Activated CD4-positive, alpha-beta T cell treated with anti-CD3 and anti-CD28 coated beads, Interleukin-10, Interleukin-2, amounts not matched to agents 100 ng/mL and 50 ng/mL, durations not matched to agents 16 hours and 8 hours (primary cell): ENCODE results near the gene PROZ.
"Not testable (repeated sequence)": the region's sequence is repeated elsewhere in the genome, so short reads cannot be mapped to it uniquely, and the experiment has no call there.

Experiments used
- DNase-seq: peaks from one replicate; pipeline ENCODE4 v3.0.0-alpha.2; 2020

The PROZ gene

DNA sequence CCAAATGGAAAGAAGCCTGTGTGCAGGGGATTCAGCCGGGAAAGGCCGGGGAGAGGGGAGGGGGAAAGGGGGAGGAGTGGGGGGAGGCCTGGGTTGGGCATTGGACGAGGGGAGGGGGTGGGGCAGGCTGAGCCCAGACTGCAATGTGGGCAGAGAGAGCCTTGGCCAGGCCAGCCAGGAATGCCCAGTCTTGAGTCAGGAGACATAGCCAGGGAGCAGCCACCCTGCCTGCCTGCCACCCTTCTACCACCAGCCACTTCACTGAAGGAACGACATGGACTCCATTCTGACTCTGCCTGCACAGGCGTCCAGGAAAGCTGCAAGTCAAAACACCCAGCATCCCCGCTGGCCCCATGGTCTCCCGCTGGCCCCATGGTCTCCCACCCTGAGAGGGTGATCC lies 498 bp downstream of the PROZ start:
- no peak for DNase-seq

DNA sequence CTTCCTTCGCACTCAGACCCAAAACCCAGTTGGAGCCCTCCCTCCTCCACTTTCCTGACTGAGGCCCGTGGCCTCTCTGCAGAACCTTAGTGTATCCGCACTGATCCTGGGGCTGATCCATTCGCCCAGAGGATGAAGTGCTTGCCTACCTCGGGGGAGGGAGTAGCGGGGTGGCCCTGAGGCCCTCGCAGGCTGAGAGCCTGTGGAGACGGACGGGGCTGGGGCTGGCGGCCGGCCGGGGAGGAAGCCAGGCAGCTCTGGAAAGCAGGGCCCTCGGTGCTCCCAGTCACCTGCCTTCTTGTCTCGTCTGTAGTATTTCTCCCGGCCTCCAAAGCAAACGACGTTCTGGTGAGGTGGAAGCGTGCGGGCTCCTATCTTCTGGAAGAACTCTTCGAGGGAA lies 1.3 kb downstream of the PROZ start:
- DNase-seq: no peak

DNA sequence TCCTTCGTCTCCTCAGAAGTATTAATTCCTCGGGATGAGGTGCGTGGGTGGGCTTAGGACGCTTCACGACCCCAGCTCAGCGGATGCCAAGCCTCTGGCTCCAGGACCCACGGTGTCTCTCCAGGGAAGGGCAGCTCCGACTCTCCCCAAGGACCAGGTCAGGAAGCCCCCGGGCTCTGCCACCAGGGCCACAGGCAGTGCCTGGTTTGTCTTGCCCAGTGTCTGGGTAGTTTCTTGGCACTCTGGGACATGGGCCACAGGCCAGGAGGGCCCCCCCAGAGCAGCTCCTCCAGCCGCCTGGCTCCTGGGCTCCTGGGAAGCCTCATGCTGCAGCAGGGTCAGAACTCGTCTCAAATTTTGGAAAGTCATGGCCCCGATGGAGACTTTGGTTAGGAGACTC lies 2.5 kb downstream of the PROZ start:
- no peak for DNase-seq

DNA sequence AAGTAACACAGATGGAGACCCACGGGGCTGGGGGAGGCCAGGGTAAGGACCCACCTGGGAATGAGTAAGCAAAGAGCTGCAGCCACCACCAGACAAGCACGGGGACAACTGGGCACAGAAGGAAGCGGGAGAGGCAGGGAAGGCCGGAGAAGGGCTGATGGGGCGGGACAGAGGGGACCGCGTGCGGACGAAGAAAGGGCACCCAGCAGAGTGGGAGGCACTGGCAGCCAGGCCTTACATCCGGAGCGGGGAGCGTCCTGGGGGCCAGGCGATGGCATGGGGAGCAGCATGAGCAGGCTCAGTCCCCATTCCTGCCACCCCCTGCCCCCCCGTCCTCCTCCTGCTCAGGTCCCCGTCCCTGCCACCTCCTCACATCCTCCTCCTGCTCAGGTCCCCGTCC lies 3.0 kb downstream of the PROZ start:
- no peak for DNase-seq

DNA sequence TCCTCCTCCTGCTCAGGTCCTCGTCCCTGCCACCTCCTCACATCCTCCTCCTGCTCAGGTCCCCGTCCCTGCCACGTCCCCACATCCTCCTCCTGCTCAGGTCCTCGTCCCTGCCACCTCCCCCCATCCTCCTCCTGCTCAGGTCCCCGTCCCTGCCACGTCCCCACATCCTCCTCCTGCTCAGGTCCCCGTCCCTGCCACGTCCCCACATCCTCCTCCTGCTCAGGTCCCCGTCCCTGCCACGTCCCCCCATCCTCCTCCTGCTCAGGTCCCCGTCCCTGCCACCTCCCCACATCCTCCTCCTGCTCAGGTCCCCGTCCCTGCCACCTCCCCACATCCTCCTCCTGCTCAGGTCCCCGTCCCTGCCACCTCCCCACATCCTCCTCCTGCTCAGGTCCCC lies 3.5 kb downstream of the PROZ start:
- DNase-seq: not testable (repeated sequence)

DNA sequence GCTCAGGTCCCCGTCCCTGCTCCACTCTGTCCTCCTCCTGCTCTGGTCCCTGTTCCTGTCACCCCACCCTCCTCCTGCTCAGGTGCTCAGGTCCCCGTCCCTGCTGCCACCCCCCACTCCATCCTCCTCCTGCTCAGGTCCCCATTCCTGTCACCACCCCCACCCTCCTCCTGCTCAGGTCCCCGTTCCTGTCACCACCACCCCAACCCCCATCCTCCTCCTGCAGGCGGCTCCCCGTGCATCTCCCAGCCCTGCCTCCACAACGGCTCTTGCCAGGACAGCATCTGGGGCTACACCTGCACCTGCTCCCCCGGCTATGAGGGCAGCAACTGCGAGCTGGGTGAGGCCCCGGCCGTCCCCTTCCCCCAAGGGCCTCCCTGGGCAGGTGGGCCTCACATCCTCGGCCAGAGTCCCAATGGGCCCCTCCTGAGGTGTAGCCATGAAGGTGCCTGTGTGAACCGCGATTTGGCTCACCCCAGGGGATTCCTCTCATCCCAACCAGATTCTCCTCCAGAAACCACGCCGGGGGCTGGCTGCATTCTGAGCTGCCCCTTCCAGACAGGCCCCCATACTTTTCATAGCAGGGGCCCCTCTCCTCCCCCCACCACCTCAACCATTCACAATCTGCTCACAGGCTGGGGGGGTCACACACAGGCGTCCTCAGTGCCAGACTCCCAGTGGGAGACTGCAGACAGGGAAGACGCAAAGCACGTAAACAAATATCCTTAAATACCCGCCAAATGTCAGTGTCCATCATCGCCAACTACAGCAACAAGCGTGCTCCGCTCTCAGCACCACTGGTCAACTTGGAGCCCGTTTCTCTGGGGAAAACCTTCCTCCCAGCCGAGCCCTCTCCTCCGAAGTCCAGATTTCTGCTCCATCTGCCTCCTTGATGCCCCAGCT lies 4.6 kb downstream of the PROZ start:
- DNase-seq: no peak

DNA sequence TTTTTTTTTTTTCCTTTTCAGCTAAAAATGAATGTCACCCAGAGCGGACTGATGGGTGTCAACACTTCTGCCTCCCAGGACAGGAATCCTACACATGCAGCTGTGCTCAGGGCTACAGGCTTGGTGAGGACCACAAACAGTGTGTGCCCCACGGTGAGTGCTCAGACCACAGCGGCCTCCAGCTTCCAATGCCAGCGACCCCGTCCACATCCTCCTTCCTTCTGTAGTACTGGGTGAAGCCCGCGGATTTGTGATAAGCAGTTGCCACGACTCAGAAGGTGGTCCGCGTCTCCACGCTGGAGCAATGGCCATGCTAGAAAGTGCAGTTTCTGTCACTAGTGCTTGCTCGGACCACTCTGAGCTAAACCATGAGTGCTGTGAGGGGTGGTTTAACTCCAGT lies 6.0 kb downstream of the PROZ start:
- no peak for DNase-seq

DNA sequence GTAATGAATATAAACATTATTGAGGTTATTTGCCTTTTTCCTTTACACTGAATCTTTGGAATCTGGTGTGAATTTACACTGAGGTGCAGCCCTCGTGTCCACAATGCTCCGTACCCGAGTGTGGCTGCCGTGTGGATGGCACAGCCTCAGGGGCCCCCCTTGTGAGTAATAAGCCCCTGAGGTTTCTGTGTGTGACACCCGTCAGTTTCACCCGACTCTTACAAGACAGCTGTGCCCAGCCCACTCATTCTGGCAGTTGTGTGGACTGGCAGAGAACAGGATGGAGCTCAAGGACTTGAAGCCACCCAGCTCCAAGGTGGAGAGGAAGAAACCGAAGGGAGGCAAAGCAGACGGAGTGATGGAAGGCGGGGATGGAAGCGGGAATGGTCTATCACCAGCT lies 7.8 kb downstream of the PROZ start:
- no peak for DNase-seq

DNA sequence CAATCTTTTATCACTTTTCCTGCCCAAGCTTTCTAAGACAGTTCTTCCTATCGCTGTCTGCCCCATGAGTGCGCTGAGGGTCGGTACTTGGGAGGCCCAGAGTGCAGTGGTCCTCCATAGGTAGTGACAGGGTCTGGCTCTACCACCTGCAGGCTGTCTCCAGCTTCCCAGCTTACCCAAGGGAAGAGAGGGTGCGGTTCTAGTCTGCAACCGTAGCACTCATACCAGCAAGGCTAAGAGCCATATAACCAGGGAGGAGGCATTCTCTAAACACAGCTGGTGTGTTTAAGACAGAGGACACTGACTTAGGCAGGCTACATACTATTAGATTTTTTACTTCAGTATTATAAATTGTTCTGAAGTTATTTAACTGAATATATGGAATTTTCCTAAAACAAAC lies 8.2 kb downstream of the PROZ start:
- DNase-seq: no peak

DNA sequence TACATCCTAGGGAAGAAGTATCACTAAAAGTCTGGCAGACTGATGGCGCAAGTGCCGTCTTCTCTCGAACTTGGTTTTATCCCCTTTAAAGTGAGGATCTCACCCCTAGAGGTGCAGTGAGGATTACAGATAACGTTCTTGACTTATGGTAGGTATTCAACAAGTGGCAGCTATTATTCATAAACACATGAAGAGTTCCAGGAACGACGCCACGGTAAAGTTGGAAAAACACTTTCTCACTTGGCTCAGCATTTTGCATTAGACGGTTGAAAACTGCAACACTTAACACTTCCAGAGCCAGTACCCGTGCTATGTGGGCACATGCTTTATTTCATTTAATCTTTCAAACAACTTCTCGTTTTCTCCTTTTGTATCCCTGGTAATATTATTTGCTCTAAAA lies 8.7 kb downstream of the PROZ start:
- DNase-seq: no peak

DNA sequence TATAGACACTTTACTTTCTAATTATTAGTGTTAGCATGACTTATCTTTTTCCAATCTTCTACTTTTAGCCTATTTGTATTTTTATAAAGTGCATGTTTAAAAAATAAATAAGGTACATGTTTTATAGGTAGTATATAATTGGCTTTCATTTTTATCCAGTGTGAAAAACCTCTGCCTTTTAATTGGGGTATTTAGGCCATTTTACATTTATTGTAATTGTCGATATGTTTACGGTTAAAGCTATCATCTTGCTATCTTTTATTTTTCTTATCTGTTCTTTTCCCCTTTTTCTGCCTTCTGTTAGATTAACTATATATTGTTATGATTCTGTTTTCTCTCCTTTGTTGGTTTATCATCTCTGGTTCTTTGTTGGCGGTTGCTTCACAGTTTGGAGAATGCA lies 9.1 kb downstream of the PROZ start:
- no peak for DNase-seq

DNA sequence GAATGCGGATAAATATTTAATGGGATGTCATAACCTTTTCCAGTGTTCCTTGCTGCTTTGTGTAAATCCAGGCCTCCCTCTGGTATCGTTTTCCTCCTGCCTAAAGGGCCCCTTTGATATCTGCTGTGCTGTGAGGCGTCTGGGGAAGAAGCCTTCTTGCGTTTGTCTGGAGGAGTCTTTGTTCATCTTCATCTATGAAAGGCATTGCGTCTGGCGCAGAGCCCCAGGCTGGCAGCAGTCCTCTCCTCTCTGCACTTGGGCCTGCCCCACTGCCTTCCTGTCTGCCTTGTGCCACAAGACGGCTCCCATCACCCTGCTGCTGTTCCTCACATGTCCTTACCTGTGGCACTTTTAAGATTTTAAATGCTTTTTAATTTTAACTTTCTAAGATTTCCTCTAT lies 9.8 kb downstream of the PROZ start:
- no peak for DNase-seq

DNA sequence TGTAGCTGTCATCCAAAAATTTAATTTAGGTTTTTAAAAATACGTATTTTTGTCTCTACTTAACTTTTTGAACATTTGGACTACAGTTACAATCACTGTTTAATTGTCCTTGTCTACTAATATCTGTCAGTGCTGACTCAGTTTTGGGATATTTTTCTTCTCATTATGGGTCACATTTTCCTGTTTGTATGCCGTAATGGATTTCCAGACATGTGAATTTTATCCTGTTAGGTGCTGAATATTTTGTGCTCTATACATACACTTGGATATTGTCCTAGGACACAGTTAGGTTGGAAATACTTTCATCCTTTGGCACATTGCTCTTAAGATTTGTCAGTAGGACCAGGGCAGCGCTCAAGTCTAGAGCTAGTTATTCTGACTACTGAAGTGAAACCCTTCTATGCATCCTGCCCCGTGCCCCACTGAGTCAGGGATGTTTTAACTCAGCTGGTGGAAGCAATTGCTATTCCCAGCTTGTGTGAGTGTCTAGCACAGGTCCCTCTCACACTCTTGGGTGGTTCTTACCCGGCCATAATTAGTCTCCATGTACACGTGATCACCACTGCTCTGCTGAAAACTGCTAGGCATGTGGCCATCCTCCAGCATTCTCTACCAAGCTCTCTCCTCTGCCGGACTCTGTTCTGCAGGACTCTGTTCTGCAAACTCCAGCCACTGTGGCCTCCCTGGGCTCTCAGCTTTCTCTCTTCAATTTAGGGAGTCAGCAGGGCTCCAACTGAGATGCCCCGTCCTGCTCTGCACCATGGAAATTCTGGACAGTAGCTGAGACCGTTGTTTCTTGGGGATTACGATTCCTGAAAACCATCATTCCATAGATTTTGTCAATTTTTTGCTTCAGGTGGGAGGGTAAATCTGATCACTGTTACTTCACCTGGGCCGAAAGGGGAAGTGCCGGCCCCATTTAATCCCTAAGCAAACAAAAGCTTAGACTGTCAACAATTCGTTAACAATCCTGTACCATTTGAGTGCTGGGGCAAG lies 11.1 kb downstream of the PROZ start:
- no peak for DNase-seq

DNA sequence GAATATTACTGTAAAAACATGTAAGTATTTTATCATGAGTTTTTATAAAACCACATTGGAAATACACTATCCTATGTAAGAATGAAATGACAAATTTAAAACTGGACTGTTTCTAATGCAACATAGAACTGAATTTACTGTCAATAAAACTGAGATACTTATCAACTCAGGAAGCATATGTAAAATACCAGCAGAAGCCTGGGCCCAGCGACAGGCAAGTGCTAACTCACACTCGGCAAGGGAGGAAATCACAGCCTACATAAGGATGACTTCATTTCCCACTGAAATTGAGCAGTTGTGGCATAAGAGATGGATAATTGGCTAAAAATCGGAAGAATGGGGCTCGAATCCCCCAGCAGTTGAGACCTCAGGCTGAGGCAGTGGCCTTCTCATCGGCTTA lies 12.1 kb downstream of the PROZ start:
- no peak for DNase-seq

DNA sequence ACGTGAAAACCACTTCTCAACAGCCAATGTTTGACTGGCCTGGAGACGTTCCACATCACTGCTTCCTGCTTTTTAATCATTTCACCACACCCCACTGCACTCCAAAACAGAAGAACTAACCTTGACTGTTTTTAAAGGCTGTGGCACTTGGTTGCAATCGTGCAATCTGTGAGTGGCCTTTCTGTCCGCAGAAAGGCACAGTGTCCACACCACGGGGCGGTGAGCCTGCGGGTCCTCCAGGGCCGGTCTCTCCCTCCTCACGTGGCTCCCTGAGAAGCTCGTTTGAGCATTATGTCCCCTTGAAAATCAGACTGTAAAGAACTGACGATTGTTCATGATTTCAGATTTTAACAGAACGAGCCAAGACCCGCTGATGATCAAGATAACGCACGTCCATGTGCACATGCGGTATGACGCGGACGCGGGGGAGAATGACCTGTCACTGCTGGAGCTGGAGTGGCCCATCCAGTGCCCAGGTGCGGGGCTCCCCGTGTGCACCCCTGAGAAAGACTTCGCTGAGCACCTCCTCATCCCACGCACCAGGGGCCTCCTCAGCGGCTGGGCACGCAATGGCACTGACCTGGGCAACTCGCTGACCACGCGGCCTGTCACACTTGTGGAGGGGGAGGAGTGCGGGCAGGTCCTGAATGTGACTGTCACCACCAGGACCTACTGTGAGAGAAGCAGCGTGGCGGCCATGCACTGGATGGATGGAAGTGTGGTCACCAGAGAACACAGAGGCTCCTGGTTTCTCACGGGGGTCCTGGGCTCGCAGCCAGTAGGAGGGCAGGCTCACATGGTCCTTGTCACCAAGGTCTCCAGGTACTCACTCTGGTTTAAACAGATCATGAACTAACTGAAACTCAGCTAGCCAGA lies 13.0 kb downstream of the PROZ start:
- no peak for DNase-seq

DNA sequence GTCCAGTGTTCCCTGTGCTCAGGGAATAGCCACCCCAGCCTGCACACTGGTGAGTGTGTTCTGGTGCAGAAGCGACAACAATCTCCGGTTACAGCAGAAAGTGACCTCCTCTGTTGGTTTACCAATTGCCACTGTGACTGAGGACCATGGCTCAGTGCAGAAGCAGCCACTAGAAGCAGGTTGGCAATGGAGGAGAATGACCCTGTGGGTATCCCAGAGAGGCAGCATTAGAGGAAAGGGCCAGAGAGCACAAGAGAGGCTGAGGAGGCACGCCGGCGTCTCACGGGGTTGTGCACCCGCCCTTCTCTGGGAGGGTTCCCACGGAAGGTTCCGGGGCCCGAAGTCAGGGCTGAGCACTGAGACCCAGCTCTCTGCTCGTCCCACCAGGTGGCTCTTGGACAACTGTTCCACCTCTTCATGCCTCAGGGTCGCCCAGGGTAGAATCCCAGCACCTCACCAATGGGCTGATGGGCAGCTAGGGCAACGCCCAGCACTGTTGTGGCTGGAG lies 14.0 kb downstream of the PROZ start:
- DNase-seq: no peak

DNA sequence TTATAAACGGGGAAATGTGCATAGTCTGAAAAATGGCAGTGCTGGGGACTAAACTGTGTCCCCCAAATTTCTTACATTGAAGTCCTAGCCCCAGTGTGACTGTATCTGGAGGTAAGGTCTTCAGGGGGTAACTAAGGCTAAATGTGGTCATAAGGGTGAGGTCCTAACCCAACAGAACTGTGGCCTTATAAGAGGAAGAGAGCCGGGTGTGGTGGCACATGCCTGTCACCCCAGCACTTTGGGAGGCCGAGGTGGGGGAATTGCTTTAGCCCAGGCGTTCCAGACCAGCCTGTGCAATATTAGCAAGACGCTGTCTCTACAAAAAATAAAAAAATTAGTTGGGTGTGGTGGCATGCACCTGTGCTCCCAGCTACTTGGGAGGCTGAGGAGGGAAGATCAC lies 17.8 kb downstream of the PROZ start:
- DNase-seq: peak; percentile 53

DNA sequence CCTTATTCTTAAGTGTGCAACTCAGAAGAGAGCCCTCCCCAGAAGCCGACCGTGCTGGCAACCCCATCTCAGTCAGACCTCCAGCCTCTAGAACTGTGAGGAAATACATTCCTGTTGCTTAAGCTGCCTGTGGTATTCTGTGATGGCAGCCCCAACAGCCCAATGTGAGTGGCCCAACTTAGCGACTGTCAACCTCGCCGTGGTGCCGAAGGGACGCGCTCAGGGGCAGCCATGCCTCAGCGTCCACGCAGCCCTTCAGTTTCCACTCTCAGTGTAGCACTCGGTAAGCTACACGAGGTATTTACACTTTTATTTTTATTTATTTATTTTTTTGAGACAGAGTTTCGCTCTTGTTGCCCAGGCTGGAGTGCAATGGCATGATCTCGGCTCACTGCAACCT lies 18.4 kb downstream of the PROZ start:
- no peak for DNase-seq

DNA sequence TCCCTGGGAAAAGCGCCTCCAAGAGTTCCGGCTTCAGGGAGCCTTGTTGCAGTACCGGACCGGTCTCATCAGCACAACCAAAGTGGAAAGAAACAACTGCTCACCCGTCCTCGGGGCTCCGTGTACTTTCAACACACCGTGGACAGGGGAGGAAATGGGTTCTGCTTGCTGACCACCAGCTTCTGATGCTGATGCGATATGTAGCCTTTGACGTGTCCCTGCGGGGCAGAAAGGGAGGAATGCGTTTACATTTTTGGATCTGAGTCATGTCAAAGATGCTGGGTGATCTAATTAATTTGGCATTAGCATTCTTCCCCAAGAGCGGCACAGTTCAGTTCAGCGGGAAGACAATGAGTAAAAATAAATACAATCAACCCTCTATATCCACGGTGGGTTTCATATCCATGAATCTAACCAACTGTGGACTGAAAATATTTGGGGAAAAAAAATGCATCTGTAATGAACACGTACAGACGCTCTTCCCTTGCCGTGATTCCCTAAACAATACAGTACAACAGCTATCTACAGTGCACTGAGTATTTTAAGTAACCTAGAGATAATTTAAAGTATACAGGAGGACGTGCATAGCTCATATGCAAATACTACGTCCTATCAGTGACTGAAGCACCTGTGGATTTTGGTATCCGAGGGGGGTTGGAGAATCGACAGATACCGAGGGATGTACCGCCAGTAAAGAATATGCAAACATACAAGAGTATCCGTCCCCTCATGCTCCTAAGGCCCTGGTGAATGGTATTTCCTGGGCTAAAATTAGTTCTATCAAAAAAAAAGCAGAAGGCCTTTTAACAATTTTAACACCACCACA lies 19.8 kb downstream of the PROZ start:
- DNase-seq: no peak

DNA sequence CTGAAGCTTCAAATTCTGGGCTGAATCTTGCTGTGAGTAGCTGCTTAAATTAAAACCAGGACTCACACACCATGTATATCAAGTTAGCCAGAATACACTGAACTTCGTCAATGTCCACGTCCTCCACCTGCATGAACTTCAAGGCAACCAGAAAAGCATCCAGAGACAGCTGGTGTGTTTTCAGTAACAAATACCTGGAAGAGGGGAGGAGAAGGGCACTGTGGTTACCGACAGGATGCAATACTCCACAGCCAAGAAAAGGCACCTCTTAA lies 20.4 kb downstream of the PROZ start:
- DNase-seq: no peak

DNA sequence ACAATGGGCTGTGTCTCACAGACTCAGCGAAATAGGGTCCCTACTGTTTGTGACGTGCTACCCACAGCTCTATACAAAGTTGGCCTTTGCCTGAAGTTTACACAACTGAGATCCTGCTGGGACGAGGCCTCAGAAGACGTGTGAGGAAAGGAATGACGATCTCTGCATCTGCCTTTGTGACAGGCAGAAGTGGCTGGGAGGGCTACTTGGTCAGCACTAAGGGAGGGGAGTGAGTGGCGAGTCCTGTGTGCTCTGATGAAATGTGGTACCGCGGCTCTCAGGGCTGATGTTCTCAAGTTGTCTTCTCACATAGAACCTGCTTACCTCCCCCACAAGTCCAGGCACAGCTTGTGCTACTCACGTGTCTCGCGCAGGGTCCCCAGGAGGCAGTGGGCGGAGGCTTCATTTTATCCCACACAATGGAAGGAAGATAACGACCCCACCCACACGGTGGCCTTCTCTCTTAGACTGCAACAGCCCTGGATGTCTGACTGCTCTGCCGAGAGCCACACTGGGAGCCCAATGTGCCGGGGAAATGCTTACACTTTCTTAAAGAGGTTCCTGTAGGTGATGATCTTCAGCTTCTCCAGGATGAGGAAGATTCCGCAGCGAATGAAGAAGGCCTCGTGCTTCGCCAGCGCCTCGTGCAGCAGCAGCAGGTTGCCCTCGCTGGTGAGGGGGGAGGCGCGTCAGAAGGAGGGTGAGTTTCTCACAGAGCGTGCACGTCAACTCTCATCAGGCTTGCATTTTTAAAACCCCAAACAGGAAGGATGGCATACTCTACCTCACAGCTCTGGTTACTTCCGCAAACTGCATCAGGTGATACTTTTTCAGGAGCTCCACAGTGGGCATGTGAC lies 21.2 kb downstream of the PROZ start:
- DNase-seq: no peak
